Smooth muscle cell of the brain vasculature (primary cell): ENCODE measurements around the gene PLCB2.

ENCODE experiments used
- DNase-seq: peaks from one replicate; pipeline ENCODE4 v3.0.0-alpha.2; 2012; ENCODE audit warnings: low read depth, low spot score

The PLCB2 gene

GRCh38 chr15:40271685-40272484 lies 35.9 kb downstream of the PLCB2 start:
- DNase-seq, result no peak

- DNase-seq, result no peak
These were observed 37.3 kb downstream of the PLCB2 start for GRCh38 chr15:40270246-40270995.

DNA sequence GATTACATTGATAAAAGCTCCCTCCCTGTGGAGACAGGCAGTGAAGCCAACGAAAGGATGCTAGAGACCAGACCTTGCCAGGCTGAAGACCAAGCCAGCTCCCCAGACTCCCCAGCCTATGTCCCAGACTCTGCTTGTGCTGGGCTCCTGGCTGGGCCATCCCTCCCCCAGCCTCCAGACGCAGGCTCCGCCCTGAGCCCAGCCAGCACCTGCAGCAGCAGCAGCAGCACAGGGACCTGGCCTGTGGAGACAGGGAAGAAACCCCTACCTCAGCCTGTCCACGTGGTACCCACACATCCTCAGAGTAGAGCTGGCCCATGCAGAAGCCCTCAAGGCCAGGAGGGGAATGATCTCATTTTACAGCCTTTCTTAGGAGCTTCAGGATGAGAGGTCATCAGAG lies 38.1 kb downstream of the PLCB2 start:
- no peak for DNase-seq

DNA sequence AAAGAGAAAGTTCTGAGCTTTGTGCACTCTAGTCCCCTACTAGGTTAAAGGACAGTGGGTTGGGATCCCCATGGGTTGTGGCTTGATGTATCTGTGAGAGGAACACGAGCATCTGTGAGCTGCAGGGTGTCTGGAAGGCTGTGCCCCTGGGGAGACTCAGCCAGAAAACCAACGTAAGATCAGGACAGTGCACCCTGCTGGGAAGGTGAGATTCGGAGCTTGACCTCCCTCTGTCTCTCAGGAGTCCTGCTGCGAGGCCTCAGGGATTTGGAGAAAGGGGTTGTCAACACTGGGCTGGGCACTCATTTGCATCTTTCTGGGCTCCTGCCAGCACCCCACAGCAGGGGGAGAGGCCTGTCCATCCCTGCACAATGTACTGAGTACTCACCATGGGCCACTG lies 40.1 kb downstream of the PLCB2 start:
- no peak for DNase-seq

GRCh38 chr15:40266828-40267304 lies 40.9 kb downstream of the PLCB2 start:
- peak; percentile 76 for DNase-seq

- DNase-seq, result no peak
These were observed 41.9 kb downstream of the PLCB2 start for GRCh38 chr15:40265875-40266274.

DNA sequence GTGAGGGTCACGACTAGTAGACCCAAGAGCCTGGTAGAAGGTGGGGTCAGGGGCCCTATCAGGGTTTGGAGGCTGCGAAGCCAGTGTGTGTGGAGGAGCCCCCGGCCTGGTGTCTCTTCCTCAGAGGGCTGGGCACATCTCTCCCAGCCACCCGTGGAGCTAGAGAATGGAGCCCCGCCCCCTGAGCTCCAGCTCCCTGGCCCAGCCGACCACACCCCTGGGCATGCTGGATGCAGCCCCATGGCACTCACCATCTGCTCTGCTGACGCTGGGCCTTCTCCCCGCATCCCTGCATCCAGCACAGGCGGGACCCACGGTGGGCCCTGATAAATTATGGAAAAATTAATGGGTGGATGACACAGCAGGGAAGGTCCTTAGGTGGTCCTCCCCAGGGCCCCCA lies 42.4 kb downstream of the PLCB2 start:
- DNase-seq, result no peak

DNA sequence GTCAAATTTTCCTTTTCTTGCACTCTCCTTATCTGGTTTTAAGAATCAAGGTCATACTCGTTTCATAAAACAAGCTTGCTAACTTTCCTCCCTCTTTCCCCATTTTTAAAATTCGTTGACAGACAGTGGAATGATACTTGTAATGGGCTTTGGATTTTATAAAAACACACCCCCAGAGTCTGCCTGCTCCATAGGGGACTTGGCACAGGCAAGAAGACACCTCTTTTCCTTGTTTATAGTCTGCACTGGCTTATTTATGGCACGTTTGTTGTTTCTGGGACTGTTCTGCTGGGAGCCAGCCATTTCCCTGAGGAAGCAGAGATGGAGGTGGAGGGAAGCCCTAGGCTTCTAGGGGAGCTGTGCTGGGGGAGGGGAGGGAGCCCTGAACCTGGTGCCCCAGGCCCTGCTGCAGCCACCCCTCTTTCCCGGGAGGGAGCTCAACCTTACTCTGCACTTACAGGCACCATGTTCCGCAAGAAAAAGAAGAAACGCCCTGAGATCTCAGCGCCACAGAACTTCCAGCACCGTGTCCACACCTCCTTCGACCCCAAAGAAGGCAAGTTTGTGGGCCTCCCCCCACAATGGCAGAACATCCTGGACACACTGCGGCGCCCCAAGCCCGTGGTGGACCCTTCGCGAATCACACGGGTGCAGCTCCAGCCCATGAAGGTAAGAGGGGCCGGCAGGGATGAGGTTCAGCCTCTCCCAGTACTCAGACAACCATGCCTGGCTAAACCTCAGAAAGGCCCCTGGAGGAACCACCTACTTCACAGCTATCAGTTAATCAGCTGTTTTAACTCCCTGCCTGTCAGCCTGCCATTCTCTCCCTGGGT lies 43.2 kb downstream of the PLCB2 start:
- no peak for DNase-seq

GRCh38 chr15:40263024-40263754 lies 44.5 kb downstream of the PLCB2 start:
- no peak for DNase-seq

- DNase-seq, result no peak
These were observed 48.7 kb downstream of the PLCB2 start for GRCh38 chr15:40259021-40259420.

DNA sequence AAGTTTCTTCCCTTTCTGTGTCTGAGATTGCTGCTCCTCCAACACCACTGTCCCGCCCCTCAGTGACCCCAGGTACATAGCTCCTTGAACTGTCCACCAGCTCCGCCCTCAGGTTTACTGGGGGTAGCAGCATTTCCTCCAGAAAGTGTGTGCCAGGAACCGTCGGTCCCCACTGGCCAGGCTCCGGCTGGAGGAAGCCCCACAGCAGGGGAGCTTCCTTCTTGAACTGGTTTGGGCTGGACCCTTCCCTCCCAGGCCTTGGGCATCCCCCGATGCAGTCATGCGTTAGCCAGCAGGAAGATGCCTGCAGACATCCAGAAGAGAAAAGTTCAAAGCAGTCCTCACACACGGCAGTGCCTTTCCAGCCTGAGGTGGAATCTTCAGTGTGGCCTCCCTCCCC lies 49.2 kb downstream of the PLCB2 start:
- no peak for DNase-seq

- DNase-seq, result no peak
These were observed 49.9 kb downstream of the PLCB2 start for GRCh38 chr15:40257656-40258450.

DNA sequence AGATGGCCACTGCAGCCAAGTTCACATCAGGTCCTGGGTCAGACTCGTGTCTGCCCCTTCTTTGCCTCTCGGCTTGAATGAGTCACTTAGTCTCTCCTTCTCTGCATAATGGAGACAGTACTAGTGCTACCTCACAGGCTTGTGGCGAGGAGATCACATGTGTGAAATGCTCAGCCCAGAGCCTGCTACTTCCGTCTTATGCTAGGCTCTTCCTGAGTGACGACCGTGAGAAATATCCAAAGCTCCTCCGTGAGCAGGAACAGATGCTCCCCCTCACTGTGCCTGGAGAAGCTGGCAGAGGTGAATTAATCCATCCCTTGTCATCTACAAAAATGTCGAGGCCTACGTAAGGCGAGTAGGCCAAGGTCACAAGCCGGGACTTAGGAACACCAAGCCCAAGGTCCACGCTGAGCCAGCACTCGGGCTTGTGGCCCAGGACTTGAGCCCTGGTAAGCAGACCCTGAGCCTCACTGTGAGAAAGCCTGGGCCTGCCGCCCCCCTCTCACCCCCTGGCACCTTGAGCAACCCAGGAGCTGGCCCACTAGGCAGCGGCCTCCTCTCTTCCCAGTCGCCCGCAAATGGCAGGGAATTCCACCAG lies 51.0 kb downstream of the PLCB2 start:
- DNase-seq, result no peak

DNA sequence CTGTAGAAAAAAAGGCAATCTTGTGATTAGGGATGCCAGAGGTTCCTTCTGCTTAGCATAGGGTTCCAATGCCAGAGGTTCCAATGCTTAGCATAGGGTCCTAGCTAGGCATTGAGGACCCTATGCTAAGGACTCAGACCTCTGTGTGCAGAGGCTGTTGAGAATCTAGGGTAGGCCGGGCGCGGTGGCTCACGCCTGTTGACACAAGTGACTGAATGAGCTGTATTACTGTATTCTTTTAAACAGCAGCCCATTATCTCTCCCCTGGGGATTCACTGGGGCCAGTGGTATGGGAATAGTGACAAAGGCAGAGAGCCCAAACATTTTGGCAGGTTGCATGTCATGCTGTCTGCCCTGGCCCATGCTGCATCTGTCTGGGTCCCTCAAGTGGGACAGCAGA lies 52.7 kb downstream of the PLCB2 start:
- DNase-seq, result no peak

DNA sequence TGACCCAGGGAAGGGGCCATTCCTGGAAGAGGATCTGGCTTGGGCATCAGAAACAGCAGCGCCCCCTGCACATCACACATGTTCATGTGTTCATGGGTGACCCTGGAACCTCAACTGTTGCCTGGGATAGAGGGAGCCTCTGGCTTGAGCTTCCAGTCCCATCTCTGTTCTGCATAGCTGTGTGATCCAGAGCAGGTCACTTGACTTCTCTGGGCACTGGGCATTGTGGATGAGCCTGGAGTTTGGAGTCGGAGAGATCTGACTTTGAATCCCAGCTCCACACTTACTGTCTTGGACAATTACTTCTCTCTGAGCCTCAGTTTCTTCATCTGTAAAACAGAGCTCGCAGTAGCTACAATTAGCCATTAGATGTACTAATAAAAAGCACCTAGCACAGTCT lies 53.3 kb downstream of the PLCB2 start:
- no peak for DNase-seq

- DNase-seq, result no peak
These were observed 54.5 kb downstream of the PLCB2 start for GRCh38 chr15:40253167-40253790.

DNA sequence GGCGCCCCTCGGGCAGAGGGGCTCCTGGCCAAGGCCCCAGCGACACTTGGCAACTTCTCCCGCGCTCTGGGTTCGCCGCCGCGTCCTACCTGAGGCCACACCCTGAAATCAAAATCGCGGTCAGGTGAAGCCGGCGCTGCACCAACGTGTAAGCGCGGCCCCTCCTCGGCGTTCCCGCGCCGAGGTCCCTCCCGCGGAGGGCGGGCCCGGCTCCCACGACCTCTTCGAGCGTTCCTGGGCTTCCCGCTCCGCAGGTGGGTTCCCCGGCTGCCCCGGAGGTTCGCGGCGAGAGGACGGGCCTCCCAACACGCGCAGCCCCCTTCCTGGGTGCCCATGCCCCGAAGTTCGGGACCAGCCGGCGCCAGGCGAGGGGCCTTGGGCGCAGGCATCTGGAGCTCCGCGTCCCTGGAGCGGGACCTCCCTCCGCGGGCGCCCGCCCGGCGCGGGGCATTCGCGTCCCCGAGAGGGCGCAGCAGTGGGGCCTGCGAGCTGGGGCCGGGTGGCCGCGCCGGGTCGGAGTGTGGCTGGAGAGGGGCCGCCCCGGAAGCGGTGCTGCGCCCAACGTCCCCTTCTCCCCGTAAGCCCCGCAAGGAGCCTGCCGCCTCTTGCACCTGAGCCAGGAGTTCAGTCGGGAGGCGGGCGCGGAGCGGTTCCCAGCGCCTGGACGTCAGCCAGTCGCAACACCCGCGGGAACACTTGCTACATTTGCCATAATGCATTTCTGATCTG lies 55.1 kb downstream of the PLCB2 start:
- DNase-seq, result no peak

DNA sequence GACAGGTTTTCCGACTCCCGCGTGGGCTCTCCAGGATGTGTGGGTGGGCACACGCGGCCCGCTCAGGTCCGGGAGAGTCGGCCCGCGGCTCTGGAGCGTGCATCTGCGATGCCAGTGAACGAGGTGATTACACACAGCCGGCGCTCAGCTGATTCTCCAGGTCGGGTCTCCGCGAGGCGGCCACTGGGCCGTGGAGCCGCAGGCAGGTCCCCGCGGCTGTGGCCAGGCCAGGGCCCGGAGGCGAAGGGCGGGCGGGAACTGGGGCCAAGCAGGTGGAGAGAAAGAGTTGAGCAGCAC lies 55.6 kb downstream of the PLCB2 start:
- no peak for DNase-seq

DNA sequence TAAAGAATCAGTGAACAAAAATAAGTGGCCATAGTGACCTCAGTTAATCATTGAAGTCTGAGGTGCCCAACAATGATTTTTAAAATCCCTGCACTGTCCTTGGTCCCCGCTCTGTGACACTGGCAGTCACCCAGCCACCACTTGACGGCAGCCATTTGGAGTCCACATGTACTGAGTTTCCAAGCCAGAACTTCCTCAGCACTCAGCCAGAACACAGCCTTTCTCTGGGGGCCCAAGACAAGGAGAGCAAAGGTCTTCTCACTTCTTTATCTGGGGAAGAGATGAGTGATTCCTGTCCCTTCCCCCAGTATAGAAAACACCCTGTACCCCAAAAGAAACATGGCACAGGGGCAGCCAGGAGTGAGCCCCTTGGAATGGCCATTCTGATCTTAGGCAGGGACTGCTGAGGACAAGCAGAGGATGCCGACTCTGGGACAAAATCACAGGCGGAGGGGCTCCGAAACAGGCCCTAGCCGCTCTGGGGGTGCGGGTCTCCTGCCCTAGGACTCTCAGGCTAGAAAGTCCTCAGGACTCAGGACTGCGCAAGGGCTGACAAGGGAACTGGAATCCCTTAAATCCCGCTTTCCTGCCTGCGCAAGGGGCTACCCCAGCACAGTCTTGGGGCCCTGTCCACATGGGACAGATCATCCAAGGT lies 56.1 kb downstream of the PLCB2 start:
- no peak for DNase-seq
